Measurements from ENCODE around the gene AKR1C4. TPM values are rescaled to one million over a fixed set of nuclear protein-coding genes. Genes with fewer than 3 reads are reported as not detected.

Gene AKR1C4
- total RNA-seq = not detected in 2 replicates

DNA sequence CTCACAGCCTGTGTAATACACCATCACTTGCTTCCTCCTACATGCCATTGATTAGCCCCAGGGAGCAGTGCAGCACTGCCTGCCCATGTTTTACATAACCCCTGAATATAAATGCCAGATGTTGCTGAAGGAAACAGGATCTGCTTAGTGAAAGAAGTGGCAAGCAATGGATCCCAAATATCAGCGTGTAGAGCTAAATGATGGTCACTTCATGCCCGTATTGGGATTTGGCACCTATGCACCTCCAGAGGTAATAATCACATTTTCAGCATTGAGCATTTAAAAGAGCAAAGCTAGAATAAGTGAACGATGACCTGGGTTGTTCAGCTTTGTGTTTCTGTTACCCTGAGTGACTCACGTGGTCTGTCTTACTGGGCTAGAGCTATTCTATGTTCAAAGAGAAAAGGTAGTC is at the start of gene AKR1C4:
AKR1C4 (plus strand) TSS at position 136 of the 412 bp plus-strand sequence; CDS start at position 167, 31 bp downstream.
- TF ChIP-seq, protein P1, sequence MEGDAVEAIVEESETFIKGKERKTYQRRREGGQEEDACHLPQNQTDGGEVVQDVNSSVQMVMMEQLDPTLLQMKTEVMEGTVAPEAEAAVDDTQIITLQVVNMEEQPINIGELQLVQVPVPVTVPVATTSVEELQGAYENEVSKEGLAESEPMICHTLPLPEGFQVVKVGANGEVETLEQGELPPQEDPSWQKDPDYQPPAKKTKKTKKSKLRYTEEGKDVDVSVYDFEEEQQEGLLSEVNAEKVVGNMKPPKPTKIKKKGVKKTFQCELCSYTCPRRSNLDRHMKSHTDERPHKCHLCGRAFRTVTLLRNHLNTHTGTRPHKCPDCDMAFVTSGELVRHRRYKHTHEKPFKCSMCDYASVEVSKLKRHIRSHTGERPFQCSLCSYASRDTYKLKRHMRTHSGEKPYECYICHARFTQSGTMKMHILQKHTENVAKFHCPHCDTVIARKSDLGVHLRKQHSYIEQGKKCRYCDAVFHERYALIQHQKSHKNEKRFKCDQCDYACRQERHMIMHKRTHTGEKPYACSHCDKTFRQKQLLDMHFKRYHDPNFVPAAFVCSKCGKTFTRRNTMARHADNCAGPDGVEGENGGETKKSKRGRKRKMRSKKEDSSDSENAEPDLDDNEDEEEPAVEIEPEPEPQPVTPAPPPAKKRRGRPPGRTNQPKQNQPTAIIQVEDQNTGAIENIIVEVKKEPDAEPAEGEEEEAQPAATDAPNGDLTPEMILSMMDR (IDR thresholded peaks at IDR 0.05; ENCODE audit: extremely low read depth, low read depth, low read length) = no peak
- no peak within 1 kb of the TSS for H3K27ac ChIP-seq (ENCODE audit: low read depth, low read length)
- no peaks in the 10 kb centered on the region for H4K20me1 ChIP-seq (ENCODE audit: insufficient read depth, low read length)
- no peaks in the 10 kb centered on the region for H3K4me1 ChIP-seq (ENCODE audit: insufficient read depth, low read length)
- DNase-seq (ENCODE audit: insufficient read length, low spot score, missing footprints) = no peak
- H3K4me2 ChIP-seq (ENCODE audit: insufficient read depth, low read length) = no peak within 1 kb of the TSS
- H3K4me3 ChIP-seq (ENCODE audit: insufficient read depth, low read length) = no peak within 1 kb of the TSS
- H2AFZ ChIP-seq (ENCODE audit: low read length) = no peak within 1 kb of the TSS
- H3K36me3 ChIP-seq (ENCODE audit: insufficient read depth, low read length) = no peaks in the 10 kb centered on the region
- H3K79me2 ChIP-seq (ENCODE audit: insufficient read depth, low read length) = no peaks in the 10 kb centered on the region
- H3K9me3 ChIP-seq (ENCODE audit: low read depth, low read length) = no peaks in the 10 kb centered on the region
- H3K27me3 ChIP-seq (ENCODE audit: insufficient read depth, low read length) = no peaks in the 10 kb centered on the region

DNA sequence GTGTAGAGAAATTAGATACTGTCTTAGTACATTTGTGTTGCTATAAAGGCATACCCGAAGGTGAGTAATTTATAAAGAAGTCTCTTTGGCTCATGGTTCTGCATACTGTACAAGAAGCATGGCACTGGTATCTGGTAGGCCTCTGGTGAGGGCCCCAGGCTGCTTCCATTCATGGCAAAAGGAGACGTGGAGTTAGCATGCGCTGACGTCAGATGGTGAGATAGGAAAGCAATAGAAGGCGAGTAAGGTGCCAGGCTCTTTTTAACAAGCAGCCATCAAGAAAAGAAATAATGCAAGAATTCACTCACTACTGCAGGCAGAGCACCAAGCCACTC is 49.8 kb upstream of the AKR1C4 start:
- Histone ChIP-seq H3K27me3 (ENCODE audit: insufficient read depth, low read length) (no peaks in the 10 kb centered on the region), H2AFZ (ENCODE audit: low read length) (no peak overlapping the region), H3K36me3 (ENCODE audit: insufficient read depth, low read length) (no peaks in the 10 kb centered on the region), H3K27ac (ENCODE audit: low read depth, low read length) (no peak overlapping the region), H4K20me1 (ENCODE audit: insufficient read depth, low read length) (no peaks in the 10 kb centered on the region), H3K4me2 (ENCODE audit: insufficient read depth, low read length) (no peak overlapping the region), H3K79me2 (ENCODE audit: insufficient read depth, low read length) (no peaks in the 10 kb centered on the region), H3K4me3 (ENCODE audit: insufficient read depth, low read length) (no peak overlapping the region), H3K9me3 (ENCODE audit: low read depth, low read length) (no peaks in the 10 kb centered on the region), H3K4me1 (ENCODE audit: insufficient read depth, low read length) (no peaks in the 10 kb centered on the region)
- TF ChIP-seq, protein P1 (IDR thresholded peaks at IDR 0.05; ENCODE audit: extremely low read depth, low read depth, low read length) = no peak
- DNase-seq (ENCODE audit: insufficient read length, low spot score, missing footprints) = no peak

DNA sequence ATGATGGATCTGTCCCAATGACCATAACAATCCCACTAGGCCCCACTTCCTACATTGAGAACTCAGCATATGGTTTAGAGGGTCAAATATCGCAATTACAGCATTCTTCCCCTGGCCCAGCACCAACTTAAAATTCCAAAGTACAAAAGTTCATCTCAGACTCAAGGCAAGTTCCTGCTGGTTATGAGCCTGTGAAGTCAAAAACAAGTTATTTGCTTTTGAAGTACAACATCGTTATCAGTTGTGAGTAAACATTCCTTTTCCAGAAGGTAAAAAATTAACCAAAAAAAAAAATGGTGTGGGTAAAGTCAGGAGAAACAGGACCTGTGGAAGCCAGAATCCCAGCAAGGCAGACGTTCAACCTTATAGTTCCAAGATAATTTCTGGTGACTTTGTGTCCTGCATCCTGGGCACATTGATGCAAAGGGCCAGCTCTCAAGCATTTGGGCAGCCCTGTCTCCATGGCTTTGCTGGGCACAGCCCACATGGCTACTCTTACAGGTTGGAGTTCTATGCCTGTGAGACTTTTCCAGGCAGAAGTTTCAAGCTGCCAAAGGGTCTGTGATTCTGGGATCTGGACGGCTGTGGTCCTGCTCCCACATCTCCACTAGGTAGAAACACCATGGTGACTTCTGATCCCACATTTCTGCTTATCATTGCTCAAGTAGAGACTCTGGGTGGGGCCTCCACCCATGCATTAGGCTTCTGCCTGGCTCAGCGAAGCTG is 49.2 kb upstream of the AKR1C4 start:
- Histone ChIP-seq H3K27ac (ENCODE audit: low read depth, low read length) (no peak overlapping the region), H3K4me3 (ENCODE audit: insufficient read depth, low read length) (no peak overlapping the region), H3K4me1 (ENCODE audit: insufficient read depth, low read length) (no peaks in the 10 kb centered on the region), H3K4me2 (ENCODE audit: insufficient read depth, low read length) (no peak overlapping the region), H3K79me2 (ENCODE audit: insufficient read depth, low read length) (no peaks in the 10 kb centered on the region), H4K20me1 (ENCODE audit: insufficient read depth, low read length) (no peaks in the 10 kb centered on the region), H3K9me3 (ENCODE audit: low read depth, low read length) (no peaks in the 10 kb centered on the region), H3K36me3 (ENCODE audit: insufficient read depth, low read length) (no peaks in the 10 kb centered on the region), H2AFZ (ENCODE audit: low read length) (no peak overlapping the region), H3K27me3 (ENCODE audit: insufficient read depth, low read length) (no peaks in the 10 kb centered on the region)
- TF ChIP-seq, protein P1 (IDR thresholded peaks at IDR 0.05; ENCODE audit: extremely low read depth, low read depth, low read length) = no peak
- DNase-seq (ENCODE audit: insufficient read length, low spot score, missing footprints) = no peak

DNA sequence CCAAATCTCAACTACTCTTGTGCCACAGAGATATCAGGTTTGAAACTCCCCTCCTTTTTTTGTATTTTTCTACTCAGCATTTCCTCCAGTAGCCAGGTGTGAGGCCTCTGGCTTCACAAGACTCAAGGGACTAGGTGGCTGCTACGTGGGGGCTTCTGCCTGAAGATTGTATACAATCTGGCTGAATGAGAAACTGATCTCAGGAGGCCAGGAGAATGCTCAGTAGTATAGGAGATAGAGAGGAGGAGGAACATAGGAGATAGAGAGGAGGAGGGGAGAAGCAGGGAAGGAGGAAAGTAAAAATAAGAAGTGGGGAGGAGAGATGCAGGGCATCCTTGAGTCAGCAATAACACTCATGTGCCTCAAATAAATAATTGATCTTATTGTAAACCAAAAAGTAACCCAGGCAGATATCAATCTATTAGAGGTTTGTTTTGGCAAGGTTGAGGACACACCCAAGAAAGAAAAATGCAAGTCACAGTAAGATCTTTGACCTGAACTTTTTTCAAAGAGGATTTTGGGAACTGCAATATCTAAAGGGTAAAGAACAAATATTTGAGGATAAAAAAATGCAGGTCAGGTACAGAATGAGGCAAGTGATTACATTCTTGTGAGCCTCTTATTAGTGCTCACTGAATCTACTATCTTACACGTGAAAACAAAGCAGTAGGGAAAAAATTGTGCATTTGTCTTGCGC is 48.5 kb upstream of the AKR1C4 start:
- H3K79me2 ChIP-seq (ENCODE audit: insufficient read depth, low read length) = no peaks in the 10 kb centered on the region
- DNase-seq (ENCODE audit: insufficient read length, low spot score, missing footprints) = no peak
- no peaks in the 10 kb centered on the region for H3K9me3 ChIP-seq (ENCODE audit: low read depth, low read length)
- no peak overlapping the region for H3K27ac ChIP-seq (ENCODE audit: low read depth, low read length)
- H3K4me3 ChIP-seq (ENCODE audit: insufficient read depth, low read length) = no peak overlapping the region
- H3K27me3 ChIP-seq (ENCODE audit: insufficient read depth, low read length) = no peaks in the 10 kb centered on the region
- H4K20me1 ChIP-seq (ENCODE audit: insufficient read depth, low read length) = no peaks in the 10 kb centered on the region
- no peak overlapping the region for H3K4me2 ChIP-seq (ENCODE audit: insufficient read depth, low read length)
- H2AFZ ChIP-seq (ENCODE audit: low read length) = no peak overlapping the region
- H3K4me1 ChIP-seq (ENCODE audit: insufficient read depth, low read length) = no peaks in the 10 kb centered on the region
- TF ChIP-seq, protein P1 (IDR thresholded peaks at IDR 0.05; ENCODE audit: extremely low read depth, low read depth, low read length) = no peak
- H3K36me3 ChIP-seq (ENCODE audit: insufficient read depth, low read length) = no peaks in the 10 kb centered on the region

Data from osteoblast (primary cell).